ENCODE data around the gene HOXC9.

The HOXC9 gene

GRCh38 chr12:54037360-54038283 is 37.7 kb downstream of the HOXC9 start (continued):
- TF ChIP-seq WT1 (tag by site-specific recombination; IDR thresholded peaks at IDR 0.05) = peak; percentile 96
- peak; percentile 8; the same call in 1 of the 2 replicates for TF ChIP-seq ZSCAN4 (tag by site-specific recombination; IDR thresholded peaks at IDR 0.05)
- TF ChIP-seq, protein P1, sequence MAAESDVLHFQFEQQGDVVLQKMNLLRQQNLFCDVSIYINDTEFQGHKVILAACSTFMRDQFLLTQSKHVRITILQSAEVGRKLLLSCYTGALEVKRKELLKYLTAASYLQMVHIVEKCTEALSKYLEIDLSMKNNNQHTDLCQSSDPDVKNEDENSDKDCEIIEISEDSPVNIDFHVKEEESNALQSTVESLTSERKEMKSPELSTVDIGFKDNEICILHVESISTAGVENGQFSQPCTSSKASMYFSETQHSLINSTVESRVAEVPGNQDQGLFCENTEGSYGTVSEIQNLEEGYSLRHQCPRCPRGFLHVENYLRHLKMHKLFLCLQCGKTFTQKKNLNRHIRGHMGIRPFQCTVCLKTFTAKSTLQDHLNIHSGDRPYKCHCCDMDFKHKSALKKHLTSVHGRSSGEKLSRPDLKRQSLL (tag by site-specific recombination; IDR thresholded peaks at IDR 0.05) = peak; percentile 9; the same call in 1 of the 2 replicates
- no peak for TF ChIP-seq ZNF175 (tag by site-specific recombination; IDR thresholded peaks at IDR 0.05)
- TF ChIP-seq ZNF354C (tag by site-specific recombination; IDR thresholded peaks at IDR 0.05; ENCODE audit: borderline replicate concordance, low read depth) = no peak
- TF ChIP-seq ZNF426 (tag by site-specific recombination; IDR thresholded peaks at IDR 0.05) = no peak
- 0 out of 2 replicates have a peak, but pooled peaks have one; percentile 7 for TF ChIP-seq ZSCAN16 (tag by site-specific recombination; IDR thresholded peaks at IDR 0.05)
- TF ChIP-seq ZNF341 (tag by site-specific recombination; IDR thresholded peaks at IDR 0.05; ENCODE audit: low read depth) = peak; percentile 96
- no peak for TF ChIP-seq ZNF530 (tag by site-specific recombination; IDR thresholded peaks at IDR 0.05; ENCODE audit: low read depth)
- TF ChIP-seq ZEB2 (tag by site-specific recombination; IDR thresholded peaks at IDR 0.05) = peak; percentile 90
- TF ChIP-seq ZNF292 (tag by site-specific recombination; IDR thresholded peaks at IDR 0.05; ENCODE audit: borderline replicate concordance, low read depth) = no peak
- peak; percentile 31; the same call in 1 of the 2 replicates for TF ChIP-seq SCRT2 (tag by site-specific recombination; IDR thresholded peaks at IDR 0.05)
- TF ChIP-seq ZNF311 (tag by site-specific recombination; IDR thresholded peaks at IDR 0.05; ENCODE audit: borderline replicate concordance) = no peak
- no peak for TF ChIP-seq ZSCAN18 (tag by site-specific recombination; IDR thresholded peaks at IDR 0.05)
- no peak for TF ChIP-seq ZNF239 (tag by site-specific recombination; IDR thresholded peaks at IDR 0.05)
- no peak; the same call in 1 of the 2 replicates for TF ChIP-seq ZNF324 (tag by site-specific recombination; IDR thresholded peaks at IDR 0.05)
- TF ChIP-seq ZNF302 (tag by site-specific recombination; IDR thresholded peaks at IDR 0.05; ENCODE audit: low read depth) = no peak
- no peak for TF ChIP-seq ZNF157 (tag by site-specific recombination; IDR thresholded peaks at IDR 0.05)
- no peak for TF ChIP-seq GLI4 (tag by site-specific recombination; IDR thresholded peaks at IDR 0.05)
- TF ChIP-seq GLI2 (tag by site-specific recombination; IDR thresholded peaks at IDR 0.05; ENCODE audit: borderline replicate concordance, low read depth) = peak; percentile 69; the same call in 1 of the 2 replicates
- TF ChIP-seq, protein P2, sequence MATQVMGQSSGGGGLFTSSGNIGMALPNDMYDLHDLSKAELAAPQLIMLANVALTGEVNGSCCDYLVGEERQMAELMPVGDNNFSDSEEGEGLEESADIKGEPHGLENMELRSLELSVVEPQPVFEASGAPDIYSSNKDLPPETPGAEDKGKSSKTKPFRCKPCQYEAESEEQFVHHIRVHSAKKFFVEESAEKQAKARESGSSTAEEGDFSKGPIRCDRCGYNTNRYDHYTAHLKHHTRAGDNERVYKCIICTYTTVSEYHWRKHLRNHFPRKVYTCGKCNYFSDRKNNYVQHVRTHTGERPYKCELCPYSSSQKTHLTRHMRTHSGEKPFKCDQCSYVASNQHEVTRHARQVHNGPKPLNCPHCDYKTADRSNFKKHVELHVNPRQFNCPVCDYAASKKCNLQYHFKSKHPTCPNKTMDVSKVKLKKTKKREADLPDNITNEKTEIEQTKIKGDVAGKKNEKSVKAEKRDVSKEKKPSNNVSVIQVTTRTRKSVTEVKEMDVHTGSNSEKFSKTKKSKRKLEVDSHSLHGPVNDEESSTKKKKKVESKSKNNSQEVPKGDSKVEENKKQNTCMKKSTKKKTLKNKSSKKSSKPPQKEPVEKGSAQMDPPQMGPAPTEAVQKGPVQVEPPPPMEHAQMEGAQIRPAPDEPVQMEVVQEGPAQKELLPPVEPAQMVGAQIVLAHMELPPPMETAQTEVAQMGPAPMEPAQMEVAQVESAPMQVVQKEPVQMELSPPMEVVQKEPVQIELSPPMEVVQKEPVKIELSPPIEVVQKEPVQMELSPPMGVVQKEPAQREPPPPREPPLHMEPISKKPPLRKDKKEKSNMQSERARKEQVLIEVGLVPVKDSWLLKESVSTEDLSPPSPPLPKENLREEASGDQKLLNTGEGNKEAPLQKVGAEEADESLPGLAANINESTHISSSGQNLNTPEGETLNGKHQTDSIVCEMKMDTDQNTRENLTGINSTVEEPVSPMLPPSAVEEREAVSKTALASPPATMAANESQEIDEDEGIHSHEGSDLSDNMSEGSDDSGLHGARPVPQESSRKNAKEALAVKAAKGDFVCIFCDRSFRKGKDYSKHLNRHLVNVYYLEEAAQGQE (tag by site-specific recombination; IDR thresholded peaks at IDR 0.05) = peak; percentile 48; the same call in 1 of the 2 replicates
- no peak for TF ChIP-seq HOXA7 (CRISPR knock-in tag; IDR thresholded peaks at IDR 0.05; ENCODE audit: borderline replicate concordance)
- TF ChIP-seq, protein P3, sequence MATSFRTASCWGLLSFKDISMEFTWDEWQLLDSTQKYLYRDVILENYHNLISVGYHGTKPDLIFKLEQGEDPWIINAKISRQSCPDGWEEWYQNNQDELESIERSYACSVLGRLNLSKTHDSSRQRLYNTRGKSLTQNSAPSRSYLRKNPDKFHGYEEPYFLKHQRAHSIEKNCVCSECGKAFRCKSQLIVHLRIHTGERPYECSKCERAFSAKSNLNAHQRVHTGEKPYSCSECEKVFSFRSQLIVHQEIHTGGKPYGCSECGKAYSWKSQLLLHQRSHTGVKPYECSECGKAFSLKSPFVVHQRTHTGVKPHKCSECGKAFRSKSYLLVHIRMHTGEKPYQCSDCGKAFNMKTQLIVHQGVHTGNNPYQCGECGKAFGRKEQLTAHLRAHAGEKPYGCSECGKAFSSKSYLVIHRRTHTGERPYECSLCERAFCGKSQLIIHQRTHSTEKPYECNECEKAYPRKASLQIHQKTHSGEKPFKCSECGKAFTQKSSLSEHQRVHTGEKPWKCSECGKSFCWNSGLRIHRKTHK (tag by site-specific recombination; IDR thresholded peaks at IDR 0.05) = no peak
- TF ChIP-seq ZNF473 (tag by site-specific recombination; IDR thresholded peaks at IDR 0.05) = no peak
- TF ChIP-seq ZBTB7A (tag by site-specific recombination; IDR thresholded peaks at IDR 0.05; ENCODE audit: low read depth) = 0 out of 2 replicates have a peak, but pooled peaks have one; percentile 58
- peak; percentile 44; the same call in 1 of the 2 replicates for TF ChIP-seq ZBTB21 (tag by site-specific recombination; IDR thresholded peaks at IDR 0.05)
- TF ChIP-seq ZNF624 (tag by site-specific recombination; IDR thresholded peaks at IDR 0.05) = no peak
- TF ChIP-seq, protein P4, sequence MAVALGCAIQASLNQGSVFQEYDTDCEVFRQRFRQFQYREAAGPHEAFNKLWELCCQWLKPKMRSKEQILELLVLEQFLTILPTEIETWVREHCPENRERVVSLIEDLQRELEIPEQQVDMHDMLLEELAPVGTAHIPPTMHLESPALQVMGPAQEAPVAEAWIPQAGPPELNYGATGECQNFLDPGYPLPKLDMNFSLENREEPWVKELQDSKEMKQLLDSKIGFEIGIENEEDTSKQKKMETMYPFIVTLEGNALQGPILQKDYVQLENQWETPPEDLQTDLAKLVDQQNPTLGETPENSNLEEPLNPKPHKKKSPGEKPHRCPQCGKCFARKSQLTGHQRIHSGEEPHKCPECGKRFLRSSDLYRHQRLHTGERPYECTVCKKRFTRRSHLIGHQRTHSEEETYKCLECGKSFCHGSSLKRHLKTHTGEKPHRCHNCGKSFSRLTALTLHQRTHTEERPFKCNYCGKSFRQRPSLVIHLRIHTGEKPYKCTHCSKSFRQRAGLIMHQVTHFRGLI (tag by site-specific recombination; IDR thresholded peaks at IDR 0.05) = 0 out of 2 replicates have a peak, but pooled peaks have one; percentile 32
- TF ChIP-seq YY2 (tag by site-specific recombination; IDR thresholded peaks at IDR 0.05) = no peak

Data from HEK293 (cell line).